ENCODE results near the gene PLA2G4D.

PLA2G4D gene

GRCh38 chr15:42046597-42046996 lies 47.8 kb downstream of the PLA2G4D start:
- FAIRE-seq, result no peak

DNA sequence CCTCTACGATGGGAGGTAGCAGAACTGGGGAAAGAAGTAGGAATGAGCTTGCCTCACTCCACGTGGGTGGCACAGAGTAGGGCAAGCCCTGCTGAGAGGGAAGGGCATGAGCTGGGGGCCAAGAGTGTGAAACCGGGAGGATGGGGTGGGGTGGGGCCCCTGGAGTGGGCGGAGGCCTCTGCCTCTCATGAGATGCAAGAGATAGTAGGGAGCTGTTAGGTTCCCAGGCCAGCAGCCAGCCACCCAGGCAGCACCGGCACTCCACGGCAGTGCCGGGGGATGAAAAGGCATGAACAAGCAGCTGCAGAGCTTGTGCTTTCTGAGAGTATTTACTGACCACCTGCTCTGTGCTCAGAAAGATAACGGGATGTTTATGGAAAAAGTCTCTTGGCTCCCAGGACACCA lies 49.1 kb downstream of the PLA2G4D start:
- no peak for FAIRE-seq

- FAIRE-seq, result no peak
These were observed 51.6 kb downstream of the PLA2G4D start for GRCh38 chr15:42042602-42043400.

GRCh38 chr15:42038401-42038800 lies 56.0 kb downstream of the PLA2G4D start:
- FAIRE-seq, result no peak

DNA sequence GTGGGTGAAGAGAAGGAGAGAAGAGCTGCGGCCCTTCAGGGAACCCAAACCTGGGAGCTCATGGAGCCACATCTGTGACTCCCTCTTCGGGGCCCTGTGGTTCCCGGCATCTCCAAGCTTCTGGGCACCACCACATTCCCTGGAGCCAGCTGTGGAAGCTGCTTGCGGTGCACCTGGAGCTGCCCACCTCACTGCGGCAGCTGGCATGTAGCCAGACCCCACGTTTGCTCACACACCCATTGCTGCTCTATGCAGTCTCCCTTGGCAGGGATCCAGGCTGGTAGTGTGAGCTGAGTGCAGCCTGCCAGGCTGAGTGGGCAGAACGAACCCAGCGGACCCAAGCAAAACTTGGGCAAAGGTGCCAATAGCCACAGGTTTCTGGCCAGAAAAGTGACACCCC lies 56.7 kb downstream of the PLA2G4D start:
- FAIRE-seq, result no peak

DNA sequence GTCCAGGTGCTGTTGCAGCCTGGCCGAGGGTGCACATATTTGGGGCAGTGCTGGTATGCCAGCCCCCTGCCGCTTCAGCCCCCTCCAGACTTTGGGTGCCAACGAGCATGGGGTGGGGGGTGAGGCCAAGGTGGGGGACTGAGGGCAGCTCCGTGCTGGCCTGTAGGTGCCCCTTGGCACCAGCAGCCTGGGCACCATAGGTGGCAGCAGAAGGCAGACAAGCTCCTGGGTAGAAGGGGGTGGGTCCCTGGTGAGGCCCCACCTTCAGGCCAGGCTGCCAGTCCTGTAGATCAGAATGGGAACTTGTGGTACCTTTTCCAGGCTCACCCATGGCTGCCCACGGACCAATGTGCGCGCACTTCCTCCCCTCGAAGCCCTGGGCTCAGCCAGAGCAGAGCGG lies 57.4 kb downstream of the PLA2G4D start:
- no peak for FAIRE-seq

GRCh38 chr15:42036112-42036905 lies 58.1 kb downstream of the PLA2G4D start:
- no peak for FAIRE-seq

GRCh38 chr15:42035435-42035761 lies 59.0 kb downstream of the PLA2G4D start:
- FAIRE-seq, result no peak

DNA sequence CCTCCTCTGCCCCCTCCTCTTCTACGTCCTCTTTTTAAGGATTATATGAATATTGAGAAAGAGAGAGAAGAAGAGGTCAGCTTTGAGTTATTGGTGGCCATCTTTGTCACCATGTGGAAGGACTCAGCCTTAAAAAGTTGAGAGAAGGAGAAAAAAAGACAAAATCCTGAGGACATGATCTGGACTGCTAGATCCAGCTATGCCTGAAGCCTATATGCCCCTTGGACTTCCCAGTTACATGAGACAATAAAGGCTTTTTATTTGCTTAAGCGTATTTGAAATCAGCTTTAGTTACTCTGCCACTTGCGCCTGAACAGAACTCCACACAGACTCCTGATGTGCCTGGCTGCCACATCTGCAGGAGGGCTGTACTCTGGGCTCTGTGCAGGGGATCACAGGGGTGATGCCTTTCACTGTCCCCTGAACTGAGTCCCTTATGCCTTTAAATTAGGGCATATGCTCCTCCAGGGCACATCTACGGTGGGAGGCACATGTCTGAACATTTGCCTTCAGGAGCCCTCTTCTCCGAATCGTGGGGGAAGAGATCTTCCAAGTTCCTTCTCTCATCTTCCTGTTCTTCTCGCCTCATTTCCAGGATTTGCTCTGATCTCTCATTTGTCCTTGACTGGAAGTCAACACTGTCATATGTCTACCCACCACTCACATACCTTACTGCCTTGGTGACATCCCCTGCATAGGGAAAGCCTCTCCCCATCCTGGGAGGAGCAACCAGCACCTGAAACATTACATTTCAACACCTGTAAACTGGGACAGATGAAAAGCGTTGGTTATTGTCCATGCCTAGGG lies 59.5 kb downstream of the PLA2G4D start:
- no peak for FAIRE-seq

- FAIRE-seq, result no peak
These were observed 61.0 kb downstream of the PLA2G4D start for GRCh38 chr15:42033214-42033873.

DNA sequence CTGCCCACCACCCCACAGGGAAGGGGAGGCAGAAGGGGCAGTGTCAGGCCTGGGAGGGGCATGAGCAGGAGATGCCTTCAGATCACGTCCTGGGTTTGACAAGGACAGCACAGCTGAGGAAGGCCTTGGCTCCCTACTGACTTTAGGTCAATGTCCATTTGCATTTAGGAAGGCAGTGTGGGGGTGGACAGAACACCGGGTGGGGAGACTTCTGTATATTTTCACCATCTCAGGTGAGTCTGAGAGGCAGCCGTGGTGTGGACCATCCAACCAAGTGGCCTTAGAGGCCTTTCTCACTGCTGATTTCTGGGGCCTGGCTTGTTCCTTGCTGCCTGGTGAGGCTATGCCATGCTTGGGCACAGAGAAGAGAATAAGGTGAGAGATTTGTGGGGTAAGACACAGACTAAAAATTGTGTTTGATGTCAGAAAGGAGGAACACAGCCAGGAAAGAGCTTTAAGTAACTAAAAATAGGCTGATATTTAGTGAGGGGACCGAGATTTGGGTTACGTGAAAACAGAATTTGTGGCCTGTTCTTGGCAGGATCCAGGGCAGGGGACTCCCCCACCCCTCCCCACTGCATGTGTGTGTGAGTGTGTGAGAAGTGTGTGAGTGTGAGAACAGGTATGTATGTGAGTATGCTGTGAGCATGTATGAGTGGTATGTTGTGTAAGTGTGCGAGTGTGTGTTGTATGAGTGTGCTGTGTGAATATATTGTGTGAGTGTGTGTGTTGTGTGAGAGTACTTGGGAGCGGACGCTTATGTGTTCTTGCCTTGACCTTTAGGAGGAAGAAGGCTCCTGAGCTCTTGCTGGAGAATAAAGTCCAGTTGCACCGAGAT lies 61.8 kb downstream of the PLA2G4D start:
- no peak for FAIRE-seq

GRCh38 chr15:42031198-42031915 lies 63.0 kb downstream of the PLA2G4D start:
- no peak for FAIRE-seq

- no peak for FAIRE-seq
These were observed 66.8 kb downstream of the PLA2G4D start for GRCh38 chr15:42027521-42027920.

GRCh38 chr15:42024303-42024702 lies 70.1 kb downstream of the PLA2G4D start:
- no peak for FAIRE-seq

DNA sequence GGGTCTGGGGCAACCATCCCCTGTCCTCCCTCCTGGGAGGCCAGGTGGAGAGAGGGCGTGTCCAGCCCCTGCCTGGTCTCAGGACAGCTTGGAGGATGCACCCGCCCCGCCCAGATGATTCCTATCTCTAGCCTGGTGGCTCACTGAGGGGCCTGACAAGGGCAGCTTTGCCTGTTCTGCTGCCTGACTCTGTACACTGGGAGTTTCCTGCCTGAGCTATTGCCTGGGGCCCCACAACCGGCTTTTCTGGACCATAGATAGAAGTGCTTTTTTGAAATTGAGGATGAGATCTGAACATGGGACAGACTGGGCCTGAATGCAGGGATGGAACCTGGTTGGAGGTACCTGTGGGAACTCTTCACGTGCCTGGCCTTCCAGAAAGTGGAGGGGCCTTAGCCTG lies 72.8 kb downstream of the PLA2G4D start:
- no peak for FAIRE-seq

DNA sequence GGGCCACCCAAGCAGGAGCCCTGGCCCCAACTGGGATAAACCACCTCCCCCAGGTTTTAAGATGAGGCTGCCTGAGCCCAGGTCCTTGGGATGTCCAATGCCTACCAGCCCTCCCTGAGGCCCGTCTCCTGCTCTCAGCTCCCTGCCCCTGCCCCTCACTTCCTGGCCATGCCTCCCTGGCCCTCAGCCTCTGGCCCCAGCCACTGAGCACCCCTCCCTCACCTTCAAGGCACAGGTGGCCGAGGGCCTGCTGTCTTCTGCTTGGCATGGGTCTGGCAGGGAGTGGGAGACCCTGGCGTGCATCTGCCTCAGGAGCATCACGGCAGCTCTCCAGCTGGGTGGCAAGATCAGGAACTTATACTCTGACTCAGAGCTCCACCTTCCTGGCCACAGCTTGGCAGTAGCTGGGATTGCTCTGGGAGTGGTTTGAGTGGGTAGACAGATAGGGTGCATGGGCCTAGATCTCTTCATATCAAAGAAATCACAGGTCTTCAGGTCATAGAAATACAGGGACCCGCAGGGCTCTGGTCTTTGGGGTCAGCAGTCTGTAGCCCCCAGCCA lies 73.6 kb downstream of the PLA2G4D start, which contains the start of gene PLA2G4E:
Gene PLA2G4E, minus strand, starts transcription at position 330 of the 561 bp plus-strand sequence. Its CDS starts 12 bp downstream, at position 318.
- FAIRE-seq, result no peak

DNA sequence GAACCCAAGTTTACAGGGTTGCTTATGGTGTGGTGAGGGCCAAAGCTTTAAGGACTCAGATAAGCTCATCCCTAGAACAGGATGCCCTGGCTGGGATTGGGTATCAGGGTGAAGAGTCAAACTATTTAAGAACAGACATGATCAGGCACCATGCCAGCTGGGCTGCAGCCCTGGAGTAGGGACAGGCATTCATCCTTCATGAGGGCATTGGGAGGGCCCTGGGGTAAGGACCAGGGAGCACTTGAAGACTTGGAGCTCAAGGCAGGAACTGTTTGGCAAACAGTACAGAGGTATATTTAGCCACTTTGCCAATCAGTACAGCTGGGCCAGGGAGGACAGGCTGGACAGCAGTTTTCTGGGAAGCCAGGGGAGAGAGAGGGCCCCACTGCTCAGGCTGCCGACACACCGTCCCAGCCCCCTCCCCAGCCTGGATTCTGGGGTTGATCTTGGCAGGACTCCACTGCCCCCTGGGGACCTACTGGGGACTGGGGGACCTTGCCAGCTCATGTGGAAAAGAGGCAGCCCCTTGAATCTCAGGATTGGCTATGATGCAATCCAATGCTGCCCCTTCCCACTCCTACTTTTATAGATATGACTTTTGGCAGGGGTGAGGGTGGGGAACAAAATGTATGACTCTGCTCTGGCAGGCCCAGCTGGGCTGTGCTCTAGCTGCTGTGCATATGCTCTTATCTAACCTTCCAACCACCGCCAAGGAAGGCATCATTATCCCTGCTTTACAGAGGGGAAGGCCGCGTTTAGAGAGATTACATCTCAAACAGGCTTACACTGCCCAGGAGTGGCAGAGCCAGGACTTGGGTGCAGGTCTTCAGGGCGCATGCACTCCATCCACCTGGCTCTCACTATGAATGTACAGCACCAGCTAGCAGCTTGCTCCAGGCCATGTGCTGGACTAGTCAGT lies 75.8 kb downstream of the PLA2G4D start:
- FAIRE-seq, result no peak
